Gastrocnemius medialis (tissue), 4 donors: ENCODE data around the gene DUSP6. TPM values are rescaled to one million over a fixed set of nuclear protein-coding genes. Genes with fewer than 3 reads are reported as not detected.

Source experiments
- ATAC-seq, 2 donors: fragments of 150-250 bp; one replicate each; pipeline ENCODE4 v1.9.1; 2016
- DNase-seq, 2 donors: peaks; one replicate each; pipeline ENCODE4 v3.0.0-alpha.2; 2019
- H3K27ac ChIP-seq, 4 donors: fragments of 200-600 bp; sonication (generic); 1 replicate in 1 of 4; 2 replicates in 3 of 4; pipeline ENCODE4 v1.5.1; 2016 to 2018; ENCODE audit warnings: mild to moderate bottlenecking in 2 of 4, moderate library complexity in 1 of 4
- H3K27me3 ChIP-seq, 3 donors: fragments of 200-600 bp; sonication (generic) in 2 of 3; 1 replicate in 1 of 3; 2 replicates in 2 of 3; pipeline versions ENCODE4 v1.5.1 to v1.6.0; 2016 to 2019; ENCODE audit warnings: mild to moderate bottlenecking in 1 of 3, moderate library complexity in 1 of 3
- H3K36me3 ChIP-seq, 2 donors: fragments of 200-600 bp; sonication (generic) in 1 of 2; one replicate each; pipeline ENCODE4 v1.5.1; 2017 to 2018
- H3K4me1 ChIP-seq, 2 donors: fragments of 200-600 bp; sonication (generic) in 1 of 2; one replicate each; pipeline ENCODE4 v1.5.1; 2016 to 2017; ENCODE audit warnings: mild to moderate bottlenecking in 2 of 2
- H3K4me3 ChIP-seq, 4 donors: fragments of 200-600 bp; sonication (generic) in 3 of 4; 1 replicate in 1 of 4; 2 replicates in 3 of 4; pipeline ENCODE4 v1.5.1; 2016 to 2019; ENCODE audit warnings: mild to moderate bottlenecking in 2 of 4
- H3K9me3 ChIP-seq, 3 donors: fragments of 200-600 bp; sonication (generic) in 2 of 3; 1 replicate in 1 of 3; 2 replicates in 2 of 3; pipeline ENCODE4 v1.5.1; 2016 to 2019
- POLR2A ChIP-seq, 2 donors: fragments of 450-650 bp; IDR thresholded peaks; one replicate each; pipeline ENCODE4 v1.6.1; 2017; ENCODE audit warnings: antibody characterized with exemption in 2 of 2, mild to moderate bottlenecking in 2 of 2, moderate library complexity in 2 of 2
- in situ Hi-C, 4 donors: fragments of 200-750 bp; cut with MboI; loops; one replicate each; pipeline versions ENCODE4 v1.15.0 to v1.8.0; 2017; ENCODE audit warnings: low sequenced_read_pairs in 4 of 4
- intact Hi-C: fragments of 100-400 bp; cut with DNase I; formaldehyde crosslinking; loops from one replicate; pipeline ENCODE4 v1.15.1; 2023; ENCODE audit warnings: low total_unique reads
- total RNA-seq, 4 donors: library from RNA; depleted of rRNA; stranded (reverse); fragments of >200 nt; gene quantifications; one replicate each; pipeline versions ENCODE4 v1.1.0 to v1.2.3, GENCODE V29; 2016
- TF ChIP-seq, protein P1 (sequence below), 5 experiments: fragments of 450-650 bp in 3 of 5; fragments of 200-600 bp in 2 of 5; sonication (generic) in 2 of 5; IDR thresholded peaks in 4 of 5; conservative IDR thresholded peaks in 1 of 5; 1 replicate in 4 of 5; 2 replicates in 1 of 5; pipeline ENCODE4 v1.5.1; 2016 to 2019; ENCODE audit warnings: antibody characterized with exemption in 5 of 5, mild to moderate bottlenecking in 3 of 5, moderate library complexity in 3 of 5

The DUSP6 gene
- total RNA-seq, 4 donors from 2014 or later, result 4.2 to 23.8 (median 12.1) TPM

DNA sequence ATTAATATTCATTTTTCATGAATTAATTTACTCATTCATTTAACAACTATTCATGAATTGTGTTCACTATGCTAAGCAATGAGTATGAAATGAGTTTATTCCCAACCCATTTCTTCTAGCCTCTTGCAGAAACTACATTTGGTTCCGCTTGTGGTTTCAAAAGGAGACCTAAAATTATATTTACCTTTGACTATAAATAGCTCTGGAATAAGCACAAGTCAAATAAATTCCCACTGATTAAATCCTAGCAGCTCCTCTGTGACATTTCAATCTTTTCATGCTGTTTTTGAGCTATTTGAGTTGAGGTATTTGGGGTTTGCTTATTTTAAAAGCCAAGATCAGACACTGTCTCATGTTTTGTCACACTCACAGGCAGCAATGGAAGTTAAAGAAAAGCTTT lies 46.9 kb downstream of the DUSP6 start:
- no peak for ATAC-seq
- TF ChIP-seq, protein P1, sequence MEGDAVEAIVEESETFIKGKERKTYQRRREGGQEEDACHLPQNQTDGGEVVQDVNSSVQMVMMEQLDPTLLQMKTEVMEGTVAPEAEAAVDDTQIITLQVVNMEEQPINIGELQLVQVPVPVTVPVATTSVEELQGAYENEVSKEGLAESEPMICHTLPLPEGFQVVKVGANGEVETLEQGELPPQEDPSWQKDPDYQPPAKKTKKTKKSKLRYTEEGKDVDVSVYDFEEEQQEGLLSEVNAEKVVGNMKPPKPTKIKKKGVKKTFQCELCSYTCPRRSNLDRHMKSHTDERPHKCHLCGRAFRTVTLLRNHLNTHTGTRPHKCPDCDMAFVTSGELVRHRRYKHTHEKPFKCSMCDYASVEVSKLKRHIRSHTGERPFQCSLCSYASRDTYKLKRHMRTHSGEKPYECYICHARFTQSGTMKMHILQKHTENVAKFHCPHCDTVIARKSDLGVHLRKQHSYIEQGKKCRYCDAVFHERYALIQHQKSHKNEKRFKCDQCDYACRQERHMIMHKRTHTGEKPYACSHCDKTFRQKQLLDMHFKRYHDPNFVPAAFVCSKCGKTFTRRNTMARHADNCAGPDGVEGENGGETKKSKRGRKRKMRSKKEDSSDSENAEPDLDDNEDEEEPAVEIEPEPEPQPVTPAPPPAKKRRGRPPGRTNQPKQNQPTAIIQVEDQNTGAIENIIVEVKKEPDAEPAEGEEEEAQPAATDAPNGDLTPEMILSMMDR (IDR thresholded peaks at IDR 0.05 in 4 of 5, conservative IDR thresholded peaks at IDR 0.05 in 1 of 5), result no peak
- no peak for TF ChIP-seq POLR2A (IDR thresholded peaks at IDR 0.05)
- no peaks in the 10 kb centered on the region for H3K36me3 ChIP-seq
- intact Hi-C loops (no loop called here), in situ Hi-C loops (no loop called here)
- no peaks in the 10 kb centered on the region for H3K27me3 ChIP-seq
- no peak overlapping the region for H3K4me3 ChIP-seq
- no peak for DNase-seq
- peaks cover 0 to 3% of the 10 kb centered on the region in 2 donors for H3K4me1 ChIP-seq
- H3K27ac ChIP-seq, result no peak overlapping the region
- no peaks in the 10 kb centered on the region for H3K9me3 ChIP-seq

DNA sequence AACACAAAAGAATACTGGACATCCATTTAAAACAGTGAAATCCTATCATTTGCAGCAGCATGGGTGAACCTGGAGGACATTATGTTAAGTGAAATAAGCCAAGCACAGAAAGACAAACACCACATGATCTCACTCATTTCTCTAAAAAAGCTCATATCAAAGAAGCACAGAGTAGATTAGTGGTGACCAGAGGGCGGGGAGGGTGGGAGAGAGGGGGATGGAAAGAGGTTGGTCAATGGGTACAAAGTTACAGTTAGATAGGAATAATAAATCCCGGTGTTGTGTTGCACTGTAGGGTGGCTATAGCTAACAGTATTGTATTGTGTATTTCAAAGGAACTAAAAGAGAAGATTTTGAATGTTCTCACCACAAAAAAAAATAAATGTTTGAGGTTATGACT lies 52.4 kb downstream of the DUSP6 start:
- Histone ChIP-seq H3K27me3 (no peaks in the 10 kb centered on the region), H3K4me1 (peaks cover 0 to under 1% of the 10 kb centered on the region in 2 donors), H3K36me3 (no peaks in the 10 kb centered on the region), H3K27ac (no peak overlapping the region), H3K4me3 (no peak overlapping the region), H3K9me3 (no peaks in the 10 kb centered on the region)
- DNase-seq, result no peak
- ATAC-seq, result no peak
- TF ChIP-seq, protein P1 (IDR thresholded peaks at IDR 0.05 in 4 of 5, conservative IDR thresholded peaks at IDR 0.05 in 1 of 5), result no peak
- no peak for TF ChIP-seq POLR2A (IDR thresholded peaks at IDR 0.05)
- in situ Hi-C loops (loop anchor here in 1 of 4 donors (25.0 kb wide), 1 partner anchor 87 kb away; no protein-coding TSS in a partner anchor), intact Hi-C loops (no loop called here)

DNA sequence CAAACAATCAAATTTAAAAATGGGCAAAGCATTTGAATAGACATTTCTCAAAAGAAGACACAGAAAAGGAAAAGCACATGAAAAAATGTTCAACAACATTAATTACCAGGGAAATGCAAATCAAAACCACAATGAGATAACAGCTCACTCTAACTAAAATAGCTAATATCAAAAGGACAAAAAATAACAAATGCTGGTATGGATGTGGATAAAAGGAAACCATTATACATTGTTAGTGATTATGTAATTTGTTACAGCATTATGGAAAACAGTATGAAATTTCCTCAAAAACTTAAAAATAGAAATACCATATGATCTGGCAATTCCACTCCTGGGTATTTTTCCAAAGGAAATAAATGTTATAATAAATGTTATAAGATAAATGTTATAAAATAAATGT lies 52.9 kb downstream of the DUSP6 start:
- no peaks in the 10 kb centered on the region for H3K27me3 ChIP-seq
- ATAC-seq (no peak), DNase-seq (no peak)
- in situ Hi-C loops, result loop anchor here in 1 of 4 donors (25.0 kb wide), 1 partner anchor 88 kb away; no protein-coding TSS in a partner anchor
- no peak for TF ChIP-seq POLR2A (IDR thresholded peaks at IDR 0.05)
- TF ChIP-seq, protein P1 (IDR thresholded peaks at IDR 0.05 in 4 of 5, conservative IDR thresholded peaks at IDR 0.05 in 1 of 5), result no peak
- H3K27ac ChIP-seq, result no peak overlapping the region
- intact Hi-C loops, result no loop called here
- H3K4me3 ChIP-seq, result no peak overlapping the region
- H3K36me3 ChIP-seq, result no peaks in the 10 kb centered on the region
- no peaks in the 10 kb centered on the region for H3K9me3 ChIP-seq
- H3K4me1 ChIP-seq, result no peaks in the 10 kb centered on the region

Other genes with a start within 250 kb of the DUSP6 start
- gene GALNT4, start 172.3 kb upstream of the DUSP6 start, total RNA-seq, result 1 to 10 TPM; 1.2 to 2.2 (median 1.7) TPM
- gene POC1B, start 173.5 kb upstream of the DUSP6 start, total RNA-seq, result 1 to 10 TPM; 7.3 to 8.9 (median 7.8) TPM